SJSA1 (cell line): ENCODE results near the gene CTIF. TPM values are rescaled to one million over a fixed set of nuclear protein-coding genes. Genes with fewer than 3 reads are reported as not detected.

Source experiments
- DNase-seq, 2 experiments: peaks; one replicate each; pipeline ENCODE4 v3.0.0-alpha.2; 2015 to 2020; ENCODE audit warnings: low spot score in 2 of 2, low read depth in 1 of 2
- H3K27ac ChIP-seq: fragments of 250-450 bp; sonication (Bioruptor Pico); 2 replicates; pipeline ENCODE4 v1.5.1; 2020; ENCODE audit warnings: mild to moderate bottlenecking, moderate library complexity
- H3K27me3 ChIP-seq: fragments of 250-450 bp; sonication (Bioruptor Pico); replicated peaks from 2 replicates; pipeline ENCODE4 v1.5.1; 2020; ENCODE audit warnings: mild to moderate bottlenecking, moderate library complexity
- H3K36me3 ChIP-seq: fragments of 250-450 bp; sonication (Bioruptor Pico); 2 replicates; pipeline ENCODE4 v1.5.1; 2020; ENCODE audit warnings: mild to moderate bottlenecking
- H3K4me1 ChIP-seq: fragments of 250-450 bp; sonication (Bioruptor Pico); replicated peaks from 2 replicates; pipeline ENCODE4 v1.6.1; 2021; ENCODE audit warnings: mild to moderate bottlenecking
- H3K4me3 ChIP-seq: fragments of 250-450 bp; sonication (Bioruptor Pico); 2 replicates; pipeline ENCODE4 v1.5.1; 2020; ENCODE audit warnings: mild to moderate bottlenecking
- H3K9me3 ChIP-seq: fragments of 250-450 bp; sonication (Bioruptor Pico); replicated peaks from 2 replicates; pipeline ENCODE4 v1.5.1; 2020; ENCODE audit warnings: mild to moderate bottlenecking
- total RNA-seq: library from RNA; depleted of rRNA; stranded (reverse); fragments of >200 nt; shearing (Covaris generic); gene quantifications from 2 replicates; pipeline ENCODE4 v1.2.3, GENCODE V29; 2014

CTIF gene
- total RNA-seq, 1 experiment from 2014 or later: 91.5 TPM

- no peak overlapping the region for H3K4me3 ChIP-seq
- H3K9me3 ChIP-seq: no peaks in the 10 kb centered on the region
- peaks cover 42% of the 10 kb centered on the region for H3K4me1 ChIP-seq
- H3K27ac ChIP-seq: no peak overlapping the region
- H3K36me3 ChIP-seq: peaks cover 72% of the 10 kb centered on the region
- no peaks in the 10 kb centered on the region for H3K27me3 ChIP-seq
- no peak for DNase-seq
Measured at GRCh38 chr18:48550101-48550729, 11.4 kb downstream of the CTIF start.

- Histone ChIP-seq H3K27me3 (no peaks in the 10 kb centered on the region), H3K4me1 (peaks cover 39% of the 10 kb centered on the region), H3K27ac (no peak overlapping the region), H3K4me3 (no peak overlapping the region), H3K36me3 (peaks cover 81% of the 10 kb centered on the region), H3K9me3 (no peaks in the 10 kb centered on the region)
- no peak for DNase-seq
Measured at GRCh38 chr18:48551100-48551499, 12.3 kb downstream of the CTIF start.

DNA sequence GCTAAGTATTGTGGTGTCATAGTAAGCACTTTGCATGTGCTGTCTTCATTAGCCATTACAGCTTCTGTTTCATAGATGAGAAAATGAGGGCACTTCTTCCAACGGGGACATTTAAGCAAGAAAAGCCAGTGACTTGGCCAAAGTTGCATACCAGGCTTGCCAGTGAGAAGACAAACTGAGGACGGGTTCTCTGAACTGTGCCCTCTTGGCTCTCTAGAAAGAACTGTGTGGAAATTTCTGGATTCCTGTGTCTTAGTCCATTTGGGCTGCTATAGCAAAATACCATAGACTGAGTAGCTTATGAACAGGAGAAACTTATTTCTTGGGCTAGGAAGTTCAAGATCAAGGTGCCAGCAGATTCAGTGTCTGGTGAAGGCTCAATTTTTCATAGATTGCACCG, 13.3 kb downstream of the CTIF start:
- Histone ChIP-seq H3K27ac (no peak overlapping the region), H3K36me3 (peaks cover 91% of the 10 kb centered on the region), H3K27me3 (no peaks in the 10 kb centered on the region), H3K4me3 (no peak overlapping the region), H3K9me3 (no peaks in the 10 kb centered on the region), H3K4me1 (peaks cover 28% of the 10 kb centered on the region)
- no peak for DNase-seq

- Histone ChIP-seq H3K36me3 (peaks cover 95% of the 10 kb centered on the region), H3K9me3 (no peaks in the 10 kb centered on the region), H3K27ac (no peak overlapping the region), H3K27me3 (no peaks in the 10 kb centered on the region), H3K4me3 (no peak overlapping the region), H3K4me1 (peaks cover 25% of the 10 kb centered on the region)
- DNase-seq: no peak
Measured at GRCh38 chr18:48553236-48553635, 14.4 kb downstream of the CTIF start.

DNA sequence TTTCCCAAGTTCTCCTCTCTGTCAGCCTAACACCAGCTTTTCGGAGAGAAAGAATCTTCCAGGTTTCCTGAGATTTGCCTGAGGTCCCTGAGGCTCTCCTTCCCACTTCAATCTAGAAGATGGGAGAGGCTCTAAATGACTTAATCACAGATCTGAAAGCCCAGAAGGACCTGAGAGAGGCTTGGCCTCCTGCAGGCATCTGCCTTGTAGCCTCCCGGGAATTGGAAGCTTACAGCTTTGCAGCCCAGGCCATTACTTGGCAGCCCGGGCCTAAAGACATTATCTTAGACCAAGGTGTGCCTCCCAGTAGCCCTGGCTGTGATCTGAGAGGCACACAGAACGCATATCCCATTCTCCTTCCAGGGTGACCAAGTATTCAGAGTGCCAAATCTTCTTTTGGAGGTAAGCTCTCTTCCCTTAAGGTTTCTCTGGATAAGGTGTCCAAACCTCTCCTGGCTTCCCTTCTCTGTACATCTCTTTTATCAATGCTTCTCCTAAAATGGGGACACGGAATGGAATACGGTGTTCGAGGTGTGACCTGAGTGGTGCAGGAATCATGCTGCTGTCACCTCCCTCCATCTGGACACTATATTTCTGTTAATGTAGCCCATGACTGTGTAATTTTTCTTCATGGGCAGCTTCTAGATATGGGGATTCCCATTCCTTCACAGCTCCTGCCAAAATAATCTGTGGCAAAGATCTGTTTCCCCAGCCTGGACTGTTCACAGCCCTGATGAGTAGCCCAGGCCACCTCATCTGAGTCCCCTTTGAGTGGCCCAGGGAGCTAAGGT, 16.0 kb downstream of the CTIF start:
- peaks cover 90% of the 10 kb centered on the region for H3K36me3 ChIP-seq
- H3K4me3 ChIP-seq: no peak overlapping the region
- H3K9me3 ChIP-seq: no peaks in the 10 kb centered on the region
- DNase-seq: no peak
- peaks cover 13% of the 10 kb centered on the region for H3K4me1 ChIP-seq
- H3K27me3 ChIP-seq: no peaks in the 10 kb centered on the region
- no peak overlapping the region for H3K27ac ChIP-seq

- no peak overlapping the region for H3K27ac ChIP-seq
- peaks cover 13% of the 10 kb centered on the region for H3K4me1 ChIP-seq
- DNase-seq: no peak
- no peaks in the 10 kb centered on the region for H3K27me3 ChIP-seq
- peaks cover 86% of the 10 kb centered on the region for H3K36me3 ChIP-seq
- no peak overlapping the region for H3K4me3 ChIP-seq
- H3K9me3 ChIP-seq: no peaks in the 10 kb centered on the region
Measured at GRCh38 chr18:48555465-48555995, 16.7 kb downstream of the CTIF start.

DNA sequence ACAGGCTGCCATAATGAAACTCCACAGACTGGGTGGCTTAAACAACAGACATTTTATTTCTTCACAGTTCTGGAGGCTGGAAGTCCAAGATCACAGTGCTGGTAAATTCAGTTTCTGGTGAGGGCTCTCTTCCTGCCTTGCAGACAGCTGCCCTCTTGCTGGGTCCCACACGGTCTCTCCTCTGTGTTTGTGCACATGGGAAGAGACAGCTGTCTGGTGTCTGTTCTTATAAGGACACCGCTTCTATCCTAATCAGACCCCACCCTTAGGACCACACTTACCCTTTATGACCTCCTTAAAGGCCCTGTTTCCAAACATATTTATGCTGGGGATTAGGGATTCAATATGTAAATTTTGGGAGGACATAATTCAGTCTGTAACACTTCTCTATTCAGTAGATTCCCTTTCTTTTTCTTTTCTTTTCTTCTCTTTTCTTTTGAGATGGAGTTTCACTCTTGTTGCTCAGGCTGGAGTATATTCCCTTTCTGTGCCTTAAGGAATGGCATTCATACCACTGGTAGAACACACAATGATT, 18.9 kb downstream of the CTIF start:
- H3K27ac ChIP-seq: no peak overlapping the region
- peaks cover 76% of the 10 kb centered on the region for H3K36me3 ChIP-seq
- no peaks in the 10 kb centered on the region for H3K27me3 ChIP-seq
- H3K4me1 ChIP-seq: peaks cover 22% of the 10 kb centered on the region
- DNase-seq: no peak
- H3K9me3 ChIP-seq: no peaks in the 10 kb centered on the region
- H3K4me3 ChIP-seq: no peak overlapping the region

GRCh38 chr18:48558248-48558647, 19.4 kb downstream of the CTIF start:
- no peak for DNase-seq
- Histone ChIP-seq H3K36me3 (peaks cover 73% of the 10 kb centered on the region), H3K27me3 (no peaks in the 10 kb centered on the region)

DNA sequence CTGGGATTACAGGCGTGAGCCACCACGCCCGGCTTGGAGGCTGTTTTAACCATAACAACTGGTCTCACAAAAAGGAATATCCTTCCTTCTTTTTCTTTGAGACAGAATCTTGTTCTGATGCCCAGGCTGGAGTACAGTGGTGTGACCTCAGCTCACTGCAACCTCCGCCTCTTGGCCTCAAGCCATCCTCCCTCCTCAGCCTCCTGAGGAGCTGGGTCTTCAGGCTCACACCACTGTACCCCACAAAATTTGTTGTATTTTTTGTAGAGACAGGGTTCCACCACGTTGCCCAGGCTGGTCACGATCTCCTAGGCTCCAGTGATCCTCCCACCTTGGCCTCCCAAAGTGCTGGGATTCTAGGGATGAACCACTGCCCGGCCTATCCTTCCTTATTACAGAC, 21.7 kb downstream of the CTIF start:
- no peaks in the 10 kb centered on the region for H3K27me3 ChIP-seq
- peaks cover 71% of the 10 kb centered on the region for H3K36me3 ChIP-seq
- no peaks in the 10 kb centered on the region for H3K9me3 ChIP-seq
- H3K27ac ChIP-seq: no peak overlapping the region
- DNase-seq: no peak
- H3K4me1 ChIP-seq: peaks cover 38% of the 10 kb centered on the region
- no peak overlapping the region for H3K4me3 ChIP-seq

More at GRCh38 chr18:48558248-48558647, 19.4 kb downstream of the CTIF start:
- H3K4me1 ChIP-seq: peaks cover 27% of the 10 kb centered on the region
- H3K9me3 ChIP-seq: no peaks in the 10 kb centered on the region
- H3K27ac ChIP-seq: no peak overlapping the region
- H3K4me3 ChIP-seq: no peak overlapping the region

GRCh38 chr18:48562075-48562474, 23.2 kb downstream of the CTIF start:
- no peak overlapping the region for H3K4me3 ChIP-seq
- H3K27me3 ChIP-seq: no peaks in the 10 kb centered on the region
- H3K36me3 ChIP-seq: peaks cover 63% of the 10 kb centered on the region
- DNase-seq: no peak
- no peak overlapping the region for H3K27ac ChIP-seq
- H3K4me1 ChIP-seq: peaks cover 46% of the 10 kb centered on the region
- H3K9me3 ChIP-seq: no peaks in the 10 kb centered on the region

DNA sequence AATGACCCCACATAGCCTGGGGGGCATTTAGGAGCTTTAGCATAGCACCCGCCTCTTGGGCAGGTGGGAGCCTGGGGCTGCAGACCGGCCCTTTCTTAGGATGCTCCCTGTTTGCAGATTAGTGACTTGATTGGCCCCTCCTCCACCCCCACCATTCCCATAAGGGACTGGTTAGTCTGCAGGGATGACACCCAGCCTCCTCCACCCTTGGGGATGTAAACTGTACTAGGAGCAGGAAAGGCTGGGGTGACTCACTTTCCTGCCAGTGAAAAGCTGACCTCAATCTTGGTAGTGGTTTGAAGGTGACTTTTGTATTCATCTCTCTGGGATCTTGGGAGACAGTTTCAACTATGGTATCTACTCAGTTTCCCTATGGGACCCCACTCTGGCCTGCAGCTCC, 24.2 kb downstream of the CTIF start:
- Histone ChIP-seq H3K27me3 (no peaks in the 10 kb centered on the region), H3K9me3 (no peaks in the 10 kb centered on the region), H3K4me1 (peaks cover 42% of the 10 kb centered on the region), H3K27ac (peak overlapping the region; percentile 57), H3K36me3 (peaks cover 59% of the 10 kb centered on the region), H3K4me3 (no peak overlapping the region)
- peak; percentile 76 to 78 for DNase-seq

- no peak for DNase-seq
Measured at GRCh38 chr18:48564139-48564538, 25.3 kb downstream of the CTIF start.

DNA sequence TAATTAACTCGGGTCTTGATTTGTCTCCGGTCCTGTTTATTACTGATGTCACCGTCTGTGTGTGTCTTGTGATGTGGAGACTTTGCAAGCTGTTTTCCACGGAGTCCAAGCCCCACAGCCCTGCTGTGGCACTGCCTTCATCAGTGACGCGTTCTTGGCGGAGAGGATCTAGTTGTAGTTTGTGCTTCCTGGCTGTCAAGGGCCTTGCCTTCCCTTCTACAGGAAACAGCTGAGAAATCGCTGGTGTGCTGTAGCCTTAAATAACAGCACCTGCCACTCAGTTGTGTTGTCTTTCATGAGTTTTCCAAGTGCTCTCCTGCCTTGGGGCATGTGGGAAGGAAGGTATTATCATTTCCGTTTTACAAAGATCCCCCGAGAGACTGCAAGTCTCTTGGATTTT, 26.3 kb downstream of the CTIF start:
- no peak overlapping the region for H3K27ac ChIP-seq
- peaks cover 39% of the 10 kb centered on the region for H3K4me1 ChIP-seq
- no peak for DNase-seq
- no peaks in the 10 kb centered on the region for H3K27me3 ChIP-seq
- peaks cover 62% of the 10 kb centered on the region for H3K36me3 ChIP-seq
- H3K4me3 ChIP-seq: no peak overlapping the region
- H3K9me3 ChIP-seq: no peaks in the 10 kb centered on the region

More at GRCh38 chr18:48564139-48564538, 25.3 kb downstream of the CTIF start:
- Histone ChIP-seq H3K36me3 (peaks cover 61% of the 10 kb centered on the region), H3K27me3 (no peaks in the 10 kb centered on the region), H3K4me3 (no peak overlapping the region), H3K4me1 (peaks cover 39% of the 10 kb centered on the region), H3K27ac (no peak overlapping the region), H3K9me3 (no peaks in the 10 kb centered on the region)

- H3K9me3 ChIP-seq: no peaks in the 10 kb centered on the region
- no peaks in the 10 kb centered on the region for H3K27me3 ChIP-seq
Measured at GRCh38 chr18:48566589-48566988, 27.8 kb downstream of the CTIF start.

More at GRCh38 chr18:48566589-48566988, 27.8 kb downstream of the CTIF start:
- Histone ChIP-seq H3K4me1 (peaks cover 39% of the 10 kb centered on the region), H3K4me3 (no peak overlapping the region), H3K27ac (peak overlapping the region; percentile 42), H3K36me3 (peaks cover 63% of the 10 kb centered on the region)
- no peak for DNase-seq
